ENCODE results near the gene PPP1R3G.

PPP1R3G gene

GRCh38 chr6:5072440-5072839, 12.7 kb upstream of the PPP1R3G start:
- no peak for DNase-seq (ENCODE audit: low read depth)

- no peak for DNase-seq (ENCODE audit: low read depth)
Measured at GRCh38 chr6:5073992-5074391, 11.1 kb upstream of the PPP1R3G start.

GRCh38 chr6:5076931-5077330, 8.2 kb upstream of the PPP1R3G start:
- no peak for DNase-seq (ENCODE audit: low read depth)

- no peak for DNase-seq (ENCODE audit: low read depth)
Measured at GRCh38 chr6:5078121-5078669, 6.9 kb upstream of the PPP1R3G start.

GRCh38 chr6:5079692-5080091, 5.4 kb upstream of the PPP1R3G start:
- DNase-seq (ENCODE audit: low read depth) = no peak

GRCh38 chr6:5080574-5080973, 4.6 kb upstream of the PPP1R3G start:
- DNase-seq (ENCODE audit: low read depth) = no peak

- no peak for DNase-seq (ENCODE audit: low read depth)
Measured at GRCh38 chr6:5081182-5081581, 4.0 kb upstream of the PPP1R3G start.

- DNase-seq (ENCODE audit: low read depth) = no peak
Measured at GRCh38 chr6:5081955-5082354, 3.2 kb upstream of the PPP1R3G start.

GRCh38 chr6:5082487-5083306, 2.4 kb upstream of the PPP1R3G start:
- DNase-seq (ENCODE audit: low read depth) = no peak

GRCh38 chr6:5083307-5083583, 1.9 kb upstream of the PPP1R3G start:
- no peak for DNase-seq (ENCODE audit: low read depth)

GRCh38 chr6:5083813-5084359, 1.3 kb upstream of the PPP1R3G start:
- DNase-seq (ENCODE audit: low read depth) = no peak

- DNase-seq (ENCODE audit: low read depth) = no peak
Measured at GRCh38 chr6:5084360-5084780, 771 bp upstream of the PPP1R3G start.

GRCh38 chr6:5085648-5086293, 630 bp downstream of the PPP1R3G start:
- no peak for DNase-seq (ENCODE audit: low read depth)

- no peak for DNase-seq (ENCODE audit: low read depth)
Measured at GRCh38 chr6:5086294-5086890, 1.3 kb downstream of the PPP1R3G start.

GRCh38 chr6:5087389-5087788, 2.2 kb downstream of the PPP1R3G start:
- DNase-seq (ENCODE audit: low read depth) = no peak

GRCh38 chr6:5088780-5089179, 3.6 kb downstream of the PPP1R3G start:
- no peak for DNase-seq (ENCODE audit: low read depth)

- DNase-seq (ENCODE audit: low read depth) = no peak
Measured at GRCh38 chr6:5089481-5090438, 4.6 kb downstream of the PPP1R3G start.

GRCh38 chr6:5090603-5091002, 5.5 kb downstream of the PPP1R3G start:
- no peak for DNase-seq (ENCODE audit: low read depth)

- DNase-seq (ENCODE audit: low read depth) = no peak
Measured at GRCh38 chr6:5091210-5092069, 6.3 kb downstream of the PPP1R3G start.

GRCh38 chr6:5093231-5094015, 8.3 kb downstream of the PPP1R3G start:
- no peak for DNase-seq (ENCODE audit: low read depth)

Measured in activated gamma-delta T cell treated with anti-CD3 and anti-CD28 coated beads, Interleukin-2, amount 50 U/mL, for 16 hours (primary cell).